ENCODE results near the gene DCLK3.

Gene DCLK3

DNA sequence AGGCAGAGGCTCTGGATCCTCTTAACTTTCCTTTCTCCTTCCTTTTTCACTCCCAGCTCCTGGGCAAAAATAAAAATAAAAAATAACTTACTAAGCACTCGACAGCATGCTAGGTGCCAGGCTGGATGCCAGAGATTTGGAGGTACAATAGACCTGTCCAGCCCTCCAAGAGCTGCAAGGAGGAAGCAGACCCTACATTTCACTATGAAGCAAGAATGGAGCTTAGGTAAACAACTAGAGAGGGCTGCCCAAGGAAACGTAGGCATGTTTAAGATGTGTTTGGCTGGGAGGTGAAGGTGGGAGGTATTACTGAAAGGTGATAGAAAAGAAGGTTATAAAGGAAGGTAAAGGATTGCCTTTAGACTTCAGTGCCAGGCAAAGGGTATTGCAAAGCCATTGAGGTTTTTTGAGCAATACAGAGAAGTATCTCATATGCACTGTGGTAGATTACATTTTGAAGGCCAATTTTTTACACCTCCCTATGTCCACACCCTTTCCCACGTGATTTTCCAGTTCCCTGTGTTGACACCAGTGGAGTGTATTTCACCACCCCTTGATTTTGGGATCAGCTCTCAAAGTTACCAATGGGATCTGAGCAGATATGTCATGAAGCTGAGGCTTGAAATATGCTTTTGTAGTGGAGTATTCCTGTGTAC lies 69.1 kb downstream of the DCLK3 start:
- H3K4me1 Mint-ChIP-seq (ENCODE audit: low read depth in 2 of 2) = no peaks in the 10 kb centered on the region
- H3K4me3 Mint-ChIP-seq = no peak overlapping the region
- DNase-seq = no peak
- peaks cover 7 to 29% of the 10 kb centered on the region in 2 donors for H3K27me3 Mint-ChIP-seq
- no peaks in the 10 kb centered on the region for H3K36me3 Mint-ChIP-seq (ENCODE audit: insufficient read depth)
- no peaks in the 10 kb centered on the region for H3K9me3 Mint-ChIP-seq
- no peak overlapping the region for H3K27ac Mint-ChIP-seq
- ATAC-seq (replicated peaks) = no peak

DNA sequence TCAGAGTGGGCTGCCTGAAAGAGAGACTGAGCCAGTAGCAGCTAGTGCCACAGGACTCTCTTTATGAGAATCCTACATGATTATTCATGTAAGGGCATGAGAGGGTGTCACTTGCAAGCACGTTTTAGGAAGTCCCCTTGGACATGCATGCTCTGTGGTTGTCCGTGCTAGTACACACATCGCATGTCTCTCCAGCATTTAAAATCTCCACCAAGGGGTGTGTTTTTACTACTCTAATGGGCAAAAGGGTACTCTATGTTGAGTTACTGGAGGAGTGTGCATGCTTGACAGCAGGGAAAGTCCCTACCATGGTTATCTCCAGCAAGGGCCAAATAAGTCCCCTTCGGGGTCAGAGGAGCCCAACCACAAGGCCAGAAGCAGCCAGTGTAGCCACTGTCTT lies 70.7 kb downstream of the DCLK3 start:
- Mint-ChIP-seq H3K4me1 (ENCODE audit: low read depth in 2 of 2) (no peaks in the 10 kb centered on the region), H3K9me3 (no peaks in the 10 kb centered on the region)
- ATAC-seq (replicated peaks) = no peak

DNA sequence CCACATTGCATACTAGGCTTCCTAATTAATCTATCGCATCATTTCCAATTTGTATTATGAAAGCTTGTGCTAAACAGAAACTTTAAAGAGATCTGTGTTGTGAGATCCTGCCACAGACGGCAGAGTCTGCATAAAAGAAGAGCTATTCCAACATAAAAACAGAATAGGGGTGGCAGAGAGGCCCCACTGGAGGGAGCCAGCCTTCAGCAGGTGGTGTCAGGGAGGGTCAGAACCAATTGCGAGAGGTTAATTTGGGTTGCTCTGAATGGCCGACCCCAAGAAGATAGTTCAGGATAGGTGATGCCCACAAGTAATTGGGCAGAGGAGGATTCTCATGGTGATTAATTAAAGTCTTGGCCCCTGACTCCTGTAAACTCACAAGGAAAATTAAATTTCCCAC lies 74.8 kb downstream of the DCLK3 start:
- no peak overlapping the region for H3K27ac Mint-ChIP-seq
- DNase-seq (no peak), ATAC-seq (replicated peaks) (no peak)
- no peak overlapping the region for H3K4me3 Mint-ChIP-seq
- H3K36me3 Mint-ChIP-seq (ENCODE audit: insufficient read depth) = no peaks in the 10 kb centered on the region
- peaks cover 13 to 27% of the 10 kb centered on the region in 2 donors for H3K27me3 Mint-ChIP-seq
- H3K4me1 Mint-ChIP-seq (ENCODE audit: low read depth in 2 of 2) = no peaks in the 10 kb centered on the region
- no peaks in the 10 kb centered on the region for H3K9me3 Mint-ChIP-seq

More for the DNA sequence above, 70.7 kb downstream of the DCLK3 start:
- Mint-ChIP-seq H3K36me3 (ENCODE audit: insufficient read depth) (no peaks in the 10 kb centered on the region), H3K27me3 (peaks cover 13 to 37% of the 10 kb centered on the region in 2 donors), H3K27ac (no peak overlapping the region), H3K4me3 (no peak overlapping the region)
- no peak for DNase-seq

DNA sequence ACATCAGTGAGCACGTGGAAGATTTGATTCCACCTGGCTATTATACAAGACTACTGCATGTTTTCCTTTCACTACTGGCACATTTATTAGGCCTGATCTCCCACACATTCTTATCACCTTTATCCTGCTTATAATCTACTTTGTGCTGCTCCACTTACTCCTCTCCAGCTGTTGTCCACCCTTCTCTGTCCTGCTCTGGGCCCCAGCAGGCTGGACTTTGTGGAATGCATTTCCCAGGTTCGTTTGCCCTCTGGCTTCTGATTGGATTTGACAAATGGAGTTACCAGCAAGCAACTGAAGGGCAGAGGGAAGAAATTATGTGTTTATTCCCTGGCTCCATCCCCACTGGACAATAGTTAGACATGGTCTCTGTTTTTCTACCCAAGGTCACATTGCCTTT lies 75.5 kb downstream of the DCLK3 start:
- H3K27me3 Mint-ChIP-seq = peaks cover 18 to 20% of the 10 kb centered on the region in 2 donors
- H3K4me1 Mint-ChIP-seq (ENCODE audit: low read depth in 2 of 2) = no peaks in the 10 kb centered on the region
- ATAC-seq (replicated peaks) (no peak), DNase-seq (no peak)
- no peaks in the 10 kb centered on the region for H3K9me3 Mint-ChIP-seq
- H3K36me3 Mint-ChIP-seq (ENCODE audit: insufficient read depth) = no peaks in the 10 kb centered on the region
- no peak overlapping the region for H3K27ac Mint-ChIP-seq
- no peak overlapping the region for H3K4me3 Mint-ChIP-seq

DNA sequence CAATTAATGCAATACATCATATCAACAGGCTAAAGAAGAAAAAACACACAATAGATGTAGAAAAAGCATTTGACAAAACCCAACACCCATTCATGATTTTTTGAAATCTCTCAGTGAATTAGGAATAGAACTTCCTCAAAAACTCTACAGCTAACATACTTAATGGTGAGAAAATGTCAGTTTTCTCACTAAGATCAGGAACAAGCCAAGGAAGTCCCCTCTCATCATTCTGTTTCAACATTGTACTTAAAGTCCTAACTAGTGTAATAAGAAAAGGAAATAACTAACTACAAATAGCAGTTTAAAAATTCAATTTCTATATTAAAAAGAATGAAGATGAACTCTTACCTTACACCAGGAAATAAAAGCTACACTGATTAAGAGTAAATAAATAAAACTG lies 77.8 kb downstream of the DCLK3 start:
- ATAC-seq (replicated peaks) = no peak
- no peaks in the 10 kb centered on the region for H3K4me1 Mint-ChIP-seq (ENCODE audit: low read depth in 2 of 2)
- no peak overlapping the region for H3K27ac Mint-ChIP-seq
- no peak overlapping the region for H3K4me3 Mint-ChIP-seq
- peaks cover 0 to 5% of the 10 kb centered on the region in 2 donors for H3K9me3 Mint-ChIP-seq
- H3K27me3 Mint-ChIP-seq = peaks cover 27 to 37% of the 10 kb centered on the region in 2 donors
- no peak for DNase-seq
- no peaks in the 10 kb centered on the region for H3K36me3 Mint-ChIP-seq (ENCODE audit: insufficient read depth)

DNA sequence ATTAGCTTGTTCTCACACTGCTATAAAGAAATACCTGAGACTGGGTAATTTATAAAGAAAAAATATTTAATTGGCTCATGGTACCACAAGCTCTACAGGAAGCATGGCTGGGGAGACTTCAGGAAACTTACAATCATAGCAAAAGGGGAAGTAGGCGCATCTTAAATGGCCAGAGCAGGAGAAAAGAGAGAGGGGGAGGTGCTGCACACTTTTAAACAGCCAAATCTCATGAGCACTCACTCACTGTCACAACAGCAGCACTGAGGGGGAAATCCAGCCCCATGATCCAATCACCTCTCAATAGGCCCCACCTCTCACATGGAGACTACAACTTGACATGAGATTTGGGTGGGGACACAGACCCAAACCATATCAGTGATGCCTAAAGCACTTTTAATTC lies 82.5 kb downstream of the DCLK3 start:
- no peak overlapping the region for H3K4me3 Mint-ChIP-seq
- no peak overlapping the region for H3K27ac Mint-ChIP-seq
- H3K27me3 Mint-ChIP-seq = peaks cover 29 to 30% of the 10 kb centered on the region in 2 donors
- no peak for DNase-seq
- no peaks in the 10 kb centered on the region for H3K36me3 Mint-ChIP-seq (ENCODE audit: insufficient read depth)
- H3K4me1 Mint-ChIP-seq (ENCODE audit: low read depth in 2 of 2) = no peaks in the 10 kb centered on the region
- ATAC-seq (replicated peaks) = no peak
- H3K9me3 Mint-ChIP-seq = peaks cover 4 to 18% of the 10 kb centered on the region in 2 donors

DNA sequence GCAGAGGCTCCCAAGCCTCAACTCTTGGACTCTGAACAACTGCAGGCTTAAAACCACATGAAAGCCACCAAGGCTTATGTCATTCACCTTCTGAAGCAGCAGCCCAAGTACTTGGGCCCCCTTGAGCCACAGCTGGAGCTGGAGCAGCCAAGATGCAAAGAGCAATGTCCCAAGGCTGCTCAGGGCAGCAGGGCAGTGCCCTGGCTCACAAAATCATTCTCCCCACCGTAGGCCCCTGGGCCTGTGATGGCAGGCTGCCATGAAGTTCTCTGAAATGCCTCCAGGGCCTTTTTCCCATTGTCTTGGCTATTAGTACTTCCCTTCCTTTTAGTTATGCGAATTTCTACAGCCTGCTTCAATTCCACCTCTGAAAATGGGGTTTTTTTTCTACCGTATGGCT lies 83.4 kb downstream of the DCLK3 start:
- peaks cover 29 to 30% of the 10 kb centered on the region in 2 donors for H3K27me3 Mint-ChIP-seq
- H3K9me3 Mint-ChIP-seq = peaks cover 4 to 18% of the 10 kb centered on the region in 2 donors
- ATAC-seq (replicated peaks) (no peak), DNase-seq (no peak)
- H3K4me1 Mint-ChIP-seq (ENCODE audit: low read depth in 2 of 2) = no peaks in the 10 kb centered on the region
- no peaks in the 10 kb centered on the region for H3K36me3 Mint-ChIP-seq (ENCODE audit: insufficient read depth)
- no peak overlapping the region for H3K27ac Mint-ChIP-seq
- no peak overlapping the region for H3K4me3 Mint-ChIP-seq

DNA sequence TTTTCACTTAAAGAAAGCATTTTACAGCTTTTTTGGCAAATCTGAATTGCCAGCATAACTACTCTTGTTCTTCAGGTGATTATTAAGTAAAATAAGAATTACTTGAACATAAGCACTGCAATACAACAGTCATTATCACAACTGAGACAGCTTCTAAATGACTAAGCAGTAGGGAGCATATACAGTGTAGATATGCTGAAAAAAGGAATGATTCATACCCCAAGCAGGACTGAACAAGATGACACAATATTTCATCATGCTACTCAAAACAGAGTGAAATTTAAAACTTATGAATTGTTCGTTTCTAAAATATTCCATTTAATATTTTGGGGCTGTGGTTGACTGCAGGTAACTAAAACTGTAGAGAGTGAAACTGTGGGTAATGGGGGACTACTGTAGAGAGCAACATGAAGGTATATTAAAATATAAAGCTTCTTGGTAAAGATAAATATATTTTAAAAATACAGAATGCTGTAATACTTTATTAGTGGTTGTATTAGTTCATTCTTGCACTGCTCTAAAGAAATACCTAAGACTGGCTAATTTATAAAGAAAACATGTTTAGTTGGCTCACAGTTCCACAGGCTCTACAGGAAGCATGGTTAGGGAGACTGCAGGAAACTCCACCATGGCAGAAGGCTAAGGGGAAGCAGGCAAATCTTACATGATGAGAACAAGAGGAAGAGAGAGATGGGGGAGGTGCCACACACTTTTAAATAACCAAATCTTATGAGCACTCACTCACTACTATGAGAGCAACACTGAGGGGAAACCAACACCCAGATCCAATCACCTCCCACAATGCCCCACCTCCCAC lies 84.8 kb downstream of the DCLK3 start:
- ATAC-seq (replicated peaks) (no peak), DNase-seq (no peak)
- Mint-ChIP-seq H3K27ac (no peak overlapping the region), H3K4me3 (no peak overlapping the region), H3K27me3 (peaks cover 29 to 30% of the 10 kb centered on the region in 2 donors), H3K4me1 (ENCODE audit: low read depth in 2 of 2) (no peaks in the 10 kb centered on the region), H3K9me3 (peaks cover 4 to 18% of the 10 kb centered on the region in 2 donors), H3K36me3 (ENCODE audit: insufficient read depth) (no peaks in the 10 kb centered on the region)

DNA sequence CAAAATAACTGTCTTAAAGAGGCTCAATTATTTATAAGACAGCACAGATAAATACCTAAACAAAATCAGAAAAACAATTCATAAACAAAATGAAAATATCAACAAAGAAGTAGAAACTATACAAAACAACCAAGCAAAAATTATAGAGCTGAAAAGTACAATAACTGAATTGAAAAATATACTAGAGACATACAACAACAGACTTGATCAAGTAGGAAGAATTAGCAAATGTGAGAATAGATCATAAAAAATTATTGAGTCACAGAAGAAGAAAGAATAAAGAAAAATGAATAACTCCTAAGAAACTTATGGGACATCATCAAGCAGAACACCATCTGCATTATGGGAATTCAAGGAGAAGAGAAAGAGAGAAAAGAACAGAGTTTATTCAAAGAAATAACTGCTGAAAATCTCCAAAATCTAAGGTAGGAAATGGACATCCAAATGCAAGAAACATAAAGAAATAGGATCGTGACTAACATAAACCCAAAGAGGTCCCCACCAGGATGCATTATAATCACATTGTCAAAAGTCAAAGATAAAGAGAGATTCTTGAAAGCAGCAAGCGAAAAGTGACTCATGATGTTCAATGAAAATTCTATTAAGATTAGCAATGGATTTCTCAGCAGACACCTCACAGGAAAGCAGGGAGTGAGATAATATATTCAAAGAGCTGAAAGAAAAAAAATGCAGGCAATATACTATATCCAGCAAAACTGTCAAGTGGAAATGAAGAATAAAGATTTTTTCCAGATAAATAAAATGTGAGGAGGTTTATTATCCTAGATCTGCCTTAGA lies 85.9 kb downstream of the DCLK3 start:
- Mint-ChIP-seq H3K4me1 (ENCODE audit: low read depth in 2 of 2) (no peaks in the 10 kb centered on the region), H3K36me3 (ENCODE audit: insufficient read depth) (no peaks in the 10 kb centered on the region), H3K4me3 (no peak overlapping the region), H3K27me3 (peaks cover 20 to 30% of the 10 kb centered on the region in 2 donors), H3K27ac (no peak overlapping the region), H3K9me3 (peaks cover 4 to 18% of the 10 kb centered on the region in 2 donors)
- no peak for ATAC-seq (replicated peaks)
- no peak for DNase-seq

DNA sequence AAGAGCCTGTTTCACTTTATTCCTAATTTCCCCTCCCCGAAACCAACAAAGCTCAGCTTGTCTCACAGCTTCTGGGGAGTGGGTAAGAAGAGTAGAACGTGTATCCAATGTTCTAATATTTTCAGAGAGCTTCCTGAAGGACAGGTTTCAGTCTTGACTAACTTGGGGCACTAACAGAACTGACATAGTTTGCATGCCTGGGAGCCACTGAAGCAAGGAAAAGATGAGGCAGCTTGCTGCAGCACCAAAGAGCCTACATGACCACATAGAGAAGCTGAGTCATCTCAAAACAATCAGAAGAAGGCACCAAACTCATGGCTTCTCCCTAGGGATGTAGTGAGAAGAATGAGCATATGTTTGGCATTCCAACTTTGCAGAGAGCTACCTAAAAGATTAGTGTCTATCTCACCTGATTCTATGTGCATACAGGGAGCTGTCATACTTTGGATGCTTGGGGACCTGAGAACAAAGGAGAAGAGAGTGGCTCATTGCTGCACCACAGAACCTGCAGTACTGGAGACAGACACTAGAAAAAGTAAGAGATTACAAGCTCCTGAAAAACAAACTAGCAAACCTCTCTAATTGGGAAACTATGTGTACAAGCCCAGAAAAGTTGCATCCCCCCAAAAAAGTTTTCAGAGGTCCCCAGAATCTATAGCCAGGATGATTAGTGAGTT lies 86.9 kb downstream of the DCLK3 start:
- H3K4me3 Mint-ChIP-seq = no peak overlapping the region
- no peaks in the 10 kb centered on the region for H3K4me1 Mint-ChIP-seq (ENCODE audit: low read depth in 2 of 2)
- ATAC-seq (replicated peaks) = no peak
- peaks cover 10 to 22% of the 10 kb centered on the region in 2 donors for H3K27me3 Mint-ChIP-seq
- DNase-seq = no peak
- no peaks in the 10 kb centered on the region for H3K36me3 Mint-ChIP-seq (ENCODE audit: insufficient read depth)
- H3K9me3 Mint-ChIP-seq = peaks cover 4 to 18% of the 10 kb centered on the region in 2 donors
- no peak overlapping the region for H3K27ac Mint-ChIP-seq

DNA sequence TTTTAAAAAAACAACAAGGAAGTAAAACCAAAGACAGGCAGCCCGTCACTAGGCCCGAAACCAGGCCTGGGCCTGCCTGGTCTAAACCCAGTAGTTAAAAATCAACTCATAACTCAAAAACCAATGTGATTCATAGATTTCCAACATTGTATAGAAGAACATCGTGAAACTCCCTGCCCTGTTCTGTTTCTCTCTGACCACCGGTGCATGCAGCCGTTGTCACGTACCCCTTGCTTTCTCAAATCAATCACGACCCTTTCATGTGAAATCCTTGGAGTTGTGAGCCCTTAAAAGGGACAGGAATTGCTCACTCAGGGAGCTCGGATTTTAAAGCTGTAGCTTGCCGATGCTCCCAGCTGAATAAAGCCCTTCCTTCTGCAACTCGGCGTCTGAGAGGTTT lies 89.5 kb downstream of the DCLK3 start:
- Mint-ChIP-seq H3K36me3 (ENCODE audit: insufficient read depth) (no peaks in the 10 kb centered on the region), H3K27me3 (peaks cover 5 to 11% of the 10 kb centered on the region in 2 donors), H3K4me3 (no peak overlapping the region), H3K27ac (no peak overlapping the region), H3K4me1 (ENCODE audit: low read depth in 2 of 2) (no peaks in the 10 kb centered on the region), H3K9me3 (peaks cover 2 to 8% of the 10 kb centered on the region in 2 donors)
- DNase-seq (no peak), ATAC-seq (replicated peaks) (no peak)

DNA sequence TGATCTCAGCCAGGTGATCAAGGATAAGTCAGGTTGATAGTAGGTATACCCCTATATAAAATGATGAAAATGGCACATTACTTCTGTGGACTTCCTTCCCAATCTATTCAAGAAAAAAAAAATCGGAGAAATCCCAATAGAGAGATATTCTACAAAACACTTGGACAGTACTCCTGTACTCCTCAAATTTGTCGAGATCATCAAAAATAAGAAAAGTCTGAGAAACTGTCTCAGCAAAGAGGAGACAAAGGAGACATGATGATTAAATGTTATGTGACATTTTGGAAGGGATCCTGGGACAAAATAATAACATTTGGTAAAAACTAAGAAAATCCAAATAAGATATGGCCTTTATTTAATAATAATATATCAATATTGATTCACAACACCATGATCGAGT lies 94.6 kb downstream of the DCLK3 start:
- ATAC-seq (replicated peaks) (no peak), DNase-seq (no peak)
- H3K27me3 Mint-ChIP-seq = peaks cover 28 to 31% of the 10 kb centered on the region in 2 donors
- H3K9me3 Mint-ChIP-seq = peaks cover 0 to 3% of the 10 kb centered on the region in 2 donors
- H3K4me3 Mint-ChIP-seq = no peak overlapping the region
- no peak overlapping the region for H3K27ac Mint-ChIP-seq
- no peaks in the 10 kb centered on the region for H3K4me1 Mint-ChIP-seq (ENCODE audit: low read depth in 2 of 2)
- H3K36me3 Mint-ChIP-seq (ENCODE audit: insufficient read depth) = no peaks in the 10 kb centered on the region

DNA sequence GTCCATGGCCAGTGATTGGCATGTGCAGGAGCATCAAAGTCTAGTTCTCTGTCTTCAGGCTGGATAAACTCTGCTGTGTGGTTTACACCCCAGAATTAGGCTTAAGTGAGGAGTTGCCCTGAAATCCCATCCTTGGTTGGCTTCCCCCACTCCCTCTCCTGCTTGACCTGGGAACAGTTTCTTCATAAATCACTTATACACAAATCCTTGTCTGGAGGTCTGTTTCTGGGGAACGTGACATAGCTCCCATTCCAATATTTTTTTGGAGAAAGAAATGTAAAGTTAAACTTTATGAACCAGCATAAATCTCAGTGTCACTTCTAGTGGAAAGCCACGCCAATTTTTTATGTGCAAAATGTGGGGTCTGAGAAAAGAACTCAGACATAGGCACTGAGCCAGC lies 98.2 kb downstream of the DCLK3 start:
- Mint-ChIP-seq H3K9me3 (peaks cover 0 to 3% of the 10 kb centered on the region in 2 donors), H3K4me1 (ENCODE audit: low read depth in 2 of 2) (no peaks in the 10 kb centered on the region), H3K36me3 (ENCODE audit: insufficient read depth) (no peaks in the 10 kb centered on the region), H3K4me3 (no peak overlapping the region), H3K27ac (no peak overlapping the region), H3K27me3 (peaks cover 29 to 33% of the 10 kb centered on the region in 2 donors)
- ATAC-seq (replicated peaks) (no peak), DNase-seq (no peak)
